Lower lobe of right lung (tissue), 2 donors: ENCODE results near the gene LSP1. TPM values are rescaled to one million over a fixed set of nuclear protein-coding genes. Genes with fewer than 3 reads are reported as not detected.

Experiments used
- ATAC-seq, 2 donors: fragments of 200-7000 bp; cut with Tn5 transposase; one replicate each; pipeline ENCODE4 v1.9.1; 2020 to 2022; ENCODE audit warnings: mild to moderate bottlenecking in 2 of 2, moderate library complexity in 2 of 2
- DNase-seq: peaks from one replicate; pipeline ENCODE4 v3.0.0-alpha.2; 2020
- H3K27ac ChIP-seq: fragments of 200-600 bp; one replicate; pipeline ENCODE4 v1.8.0; 2022
- H3K27me3 ChIP-seq: fragments of 200-600 bp; one replicate; pipeline ENCODE4 v1.8.0; 2022; ENCODE audit warnings: low read depth
- H3K36me3 ChIP-seq: fragments of 200-600 bp; one replicate; pipeline ENCODE4 v1.8.0; 2022; ENCODE audit warnings: mild to moderate bottlenecking
- H3K4me1 ChIP-seq: fragments of 200-600 bp; one replicate; pipeline ENCODE4 v1.8.0; 2022
- H3K4me3 ChIP-seq: fragments of 200-600 bp; one replicate; pipeline ENCODE4 v1.8.0; 2022; ENCODE audit warnings: mild to moderate bottlenecking
- H3K9me3 ChIP-seq: fragments of 200-600 bp; one replicate; pipeline ENCODE4 v1.8.0; 2022
- CTCF ChIP-seq: fragments of 200-600 bp; IDR thresholded peaks from one replicate; pipeline ENCODE4 v1.8.0; 2022; ENCODE audit warnings: antibody characterized with exemption, mild to moderate bottlenecking
- intact Hi-C: fragments of 100-400 bp; cut with DNase I; formaldehyde crosslinking; loops from one replicate; pipeline ENCODE4 v1.11.0; 2022
- total RNA-seq: library from RNA; stranded (reverse); fragmentation: NEBNext Ultra II Directional; extraction: Animal tissue kit (Norgen Biotek cat#: 25700); gene quantifications from one replicate; pipeline ENCODE4 v1.2.1, GENCODE V29; 2021
- donor health status: DM: no; HTN: yes; CAD: no; lungs with severe emphysema.

The LSP1 gene
- total RNA-seq, 1 donor from 2014 or later, result 90.4 TPM

- no peaks in the 10 kb centered on the region for H3K4me1 ChIP-seq
- no peak for DNase-seq
- intact Hi-C loops, result no loop called here
Measured at GRCh38 chr11:1909524-1909923, 56.6 kb downstream of the LSP1 start.

GRCh38 chr11:1912289-1912878 is 59.5 kb downstream of the LSP1 start:
- DNase-seq, result no peak
- no peaks in the 10 kb centered on the region for H3K9me3 ChIP-seq
- H3K4me3 ChIP-seq, result no peak overlapping the region
- H3K27me3 ChIP-seq, result no peaks in the 10 kb centered on the region
- no peak for ATAC-seq
- H3K27ac ChIP-seq, result no peak overlapping the region
- intact Hi-C loops, result no loop called here
- no peaks in the 10 kb centered on the region for H3K36me3 ChIP-seq
- no peak for TF ChIP-seq CTCF
- no peaks in the 10 kb centered on the region for H3K4me1 ChIP-seq

More at GRCh38 chr11:1909524-1909923, 56.6 kb downstream of the LSP1 start:
- H3K27ac ChIP-seq, result no peak overlapping the region
- no peak for ATAC-seq
- H3K9me3 ChIP-seq, result no peaks in the 10 kb centered on the region
- H3K36me3 ChIP-seq, result no peaks in the 10 kb centered on the region
- H3K27me3 ChIP-seq, result no peaks in the 10 kb centered on the region
- TF ChIP-seq CTCF, result no peak
- no peak overlapping the region for H3K4me3 ChIP-seq

- intact Hi-C loops, result no loop called here
Measured at GRCh38 chr11:1913271-1914060, 60.6 kb downstream of the LSP1 start.

GRCh38 chr11:1915795-1916131 is 62.9 kb downstream of the LSP1 start:
- ATAC-seq, result no peak
- Histone ChIP-seq H3K4me3 (no peak overlapping the region), H3K27me3 (no peaks in the 10 kb centered on the region), H3K27ac (no peak overlapping the region), H3K36me3 (no peaks in the 10 kb centered on the region), H3K4me1 (no peaks in the 10 kb centered on the region), H3K9me3 (no peaks in the 10 kb centered on the region)
- DNase-seq, result no peak
- TF ChIP-seq CTCF, result no peak
- intact Hi-C loops, result loop anchor here (2.0 kb wide), 1 partner anchor 23 kb away; no protein-coding TSS in a partner anchor

More at GRCh38 chr11:1913271-1914060, 60.6 kb downstream of the LSP1 start:
- TF ChIP-seq CTCF, result no peak
- Histone ChIP-seq H3K4me3 (no peak overlapping the region), H3K36me3 (no peaks in the 10 kb centered on the region), H3K9me3 (no peaks in the 10 kb centered on the region), H3K27ac (no peak overlapping the region), H3K4me1 (no peaks in the 10 kb centered on the region), H3K27me3 (no peaks in the 10 kb centered on the region)
- no peak for DNase-seq
- no peak for ATAC-seq

- no peak overlapping the region for H3K4me3 ChIP-seq
- no peaks in the 10 kb centered on the region for H3K36me3 ChIP-seq
- no peak for ATAC-seq
- no peak for DNase-seq
- intact Hi-C loops, result loop anchor here (2.0 kb wide), 1 partner anchor 24 kb away; no protein-coding TSS in a partner anchor
- H3K9me3 ChIP-seq, result no peaks in the 10 kb centered on the region
- no peaks in the 10 kb centered on the region for H3K27me3 ChIP-seq
- TF ChIP-seq CTCF, result no peak
- no peak overlapping the region for H3K27ac ChIP-seq
- H3K4me1 ChIP-seq, result no peaks in the 10 kb centered on the region
Measured at GRCh38 chr11:1916132-1916985, 63.5 kb downstream of the LSP1 start.
